ENCODE results near the gene KLHL11.
"Not testable (repeated sequence)": the region's sequence is repeated elsewhere in the genome, so short reads cannot be mapped to it uniquely, and the experiment has no call there.

KLHL11 gene

GRCh38 chr17:41885733-41886132 is 20.5 kb upstream of the KLHL11 start:
- no peak for DNase-seq (ENCODE audit: low spot score)
- TF ChIP-seq, protein P1, sequence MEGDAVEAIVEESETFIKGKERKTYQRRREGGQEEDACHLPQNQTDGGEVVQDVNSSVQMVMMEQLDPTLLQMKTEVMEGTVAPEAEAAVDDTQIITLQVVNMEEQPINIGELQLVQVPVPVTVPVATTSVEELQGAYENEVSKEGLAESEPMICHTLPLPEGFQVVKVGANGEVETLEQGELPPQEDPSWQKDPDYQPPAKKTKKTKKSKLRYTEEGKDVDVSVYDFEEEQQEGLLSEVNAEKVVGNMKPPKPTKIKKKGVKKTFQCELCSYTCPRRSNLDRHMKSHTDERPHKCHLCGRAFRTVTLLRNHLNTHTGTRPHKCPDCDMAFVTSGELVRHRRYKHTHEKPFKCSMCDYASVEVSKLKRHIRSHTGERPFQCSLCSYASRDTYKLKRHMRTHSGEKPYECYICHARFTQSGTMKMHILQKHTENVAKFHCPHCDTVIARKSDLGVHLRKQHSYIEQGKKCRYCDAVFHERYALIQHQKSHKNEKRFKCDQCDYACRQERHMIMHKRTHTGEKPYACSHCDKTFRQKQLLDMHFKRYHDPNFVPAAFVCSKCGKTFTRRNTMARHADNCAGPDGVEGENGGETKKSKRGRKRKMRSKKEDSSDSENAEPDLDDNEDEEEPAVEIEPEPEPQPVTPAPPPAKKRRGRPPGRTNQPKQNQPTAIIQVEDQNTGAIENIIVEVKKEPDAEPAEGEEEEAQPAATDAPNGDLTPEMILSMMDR (IDR thresholded peaks at IDR 0.05; ENCODE audit: extremely low read depth, missing control alignments) = no peak

DNA sequence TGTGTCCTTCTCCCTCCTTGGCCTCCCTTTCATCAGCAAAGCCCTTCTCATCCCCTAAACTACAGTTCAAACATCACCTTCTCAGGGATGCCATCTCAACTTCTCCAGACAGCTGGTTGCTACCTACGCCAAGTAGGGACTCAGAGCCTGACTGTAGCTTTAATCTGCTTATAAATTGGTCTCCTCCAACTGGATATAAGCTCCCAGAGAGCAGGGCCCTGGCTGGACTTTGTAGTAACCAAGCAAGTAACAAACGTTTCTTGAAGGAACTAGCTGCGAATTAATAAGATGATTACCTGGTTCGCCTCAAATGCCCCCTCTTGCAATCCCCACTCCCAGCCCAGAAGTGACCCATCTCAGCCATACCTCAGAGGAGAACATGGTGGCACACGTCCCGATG is 17.5 kb upstream of the KLHL11 start:
- TF ChIP-seq, protein P1 (IDR thresholded peaks at IDR 0.05; ENCODE audit: extremely low read depth, missing control alignments) = no peak
- no peak for DNase-seq (ENCODE audit: low spot score)

- TF ChIP-seq, protein P1 (IDR thresholded peaks at IDR 0.05; ENCODE audit: extremely low read depth, missing control alignments) = no peak
- DNase-seq (ENCODE audit: low spot score) = no peak
Measured at GRCh38 chr17:41880130-41880529, 14.9 kb upstream of the KLHL11 start.

DNA sequence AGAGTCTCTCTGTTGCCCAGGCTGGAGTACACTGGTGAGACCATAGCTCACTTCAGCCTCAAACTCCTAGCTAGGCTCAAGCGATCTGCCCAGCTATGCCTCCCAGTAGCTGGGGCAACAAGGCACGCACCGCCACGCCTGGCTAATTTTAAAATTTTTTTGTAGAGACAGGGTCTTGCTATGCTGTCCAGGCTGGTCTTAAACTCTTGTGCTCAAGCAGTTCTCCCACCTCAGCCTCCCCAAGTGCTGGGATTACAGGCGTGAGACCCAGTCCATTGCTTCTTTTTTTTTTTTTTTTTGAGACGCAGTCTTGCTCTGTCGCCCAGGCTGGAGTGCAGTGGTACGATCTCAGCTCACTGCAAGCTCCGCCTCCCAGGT is 9.1 kb upstream of the KLHL11 start:
- not testable (repeated sequence) for DNase-seq (ENCODE audit: low spot score)

- DNase-seq (ENCODE audit: low spot score) = no peak
Measured at GRCh38 chr17:41873559-41874292, 8.5 kb upstream of the KLHL11 start.

DNA sequence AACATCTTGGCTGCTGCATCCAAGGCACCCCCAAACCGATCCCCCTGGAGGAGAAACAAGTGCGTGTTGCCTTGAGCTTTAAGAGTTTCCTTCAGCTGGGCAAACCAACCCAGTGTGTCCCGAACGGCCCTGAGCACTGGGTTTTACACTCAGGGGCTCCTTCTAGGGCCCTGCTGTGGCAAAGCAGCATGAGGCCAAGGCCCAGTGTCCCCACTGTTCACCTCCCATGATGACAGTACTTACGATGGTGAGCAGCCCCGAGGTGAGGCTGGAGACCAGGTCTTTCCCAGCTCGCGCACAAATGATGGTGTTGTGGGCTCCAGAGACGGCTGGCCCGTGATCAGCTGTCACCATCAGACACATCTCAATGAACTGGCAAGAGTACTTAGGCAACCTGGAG is 6.6 kb upstream of the KLHL11 start:
- DNase-seq (ENCODE audit: low spot score) = no peak
- TF ChIP-seq, protein P1 (IDR thresholded peaks at IDR 0.05; ENCODE audit: extremely low read depth, missing control alignments) = no peak

More at GRCh38 chr17:41873559-41874292, 8.5 kb upstream of the KLHL11 start:
- TF ChIP-seq, protein P1 (IDR thresholded peaks at IDR 0.05; ENCODE audit: extremely low read depth, missing control alignments) = no peak

- no peak for DNase-seq (ENCODE audit: low spot score)
- TF ChIP-seq, protein P1 (IDR thresholded peaks at IDR 0.05; ENCODE audit: extremely low read depth, missing control alignments) = no peak
Measured at GRCh38 chr17:41870627-41871026, 5.4 kb upstream of the KLHL11 start.

DNA sequence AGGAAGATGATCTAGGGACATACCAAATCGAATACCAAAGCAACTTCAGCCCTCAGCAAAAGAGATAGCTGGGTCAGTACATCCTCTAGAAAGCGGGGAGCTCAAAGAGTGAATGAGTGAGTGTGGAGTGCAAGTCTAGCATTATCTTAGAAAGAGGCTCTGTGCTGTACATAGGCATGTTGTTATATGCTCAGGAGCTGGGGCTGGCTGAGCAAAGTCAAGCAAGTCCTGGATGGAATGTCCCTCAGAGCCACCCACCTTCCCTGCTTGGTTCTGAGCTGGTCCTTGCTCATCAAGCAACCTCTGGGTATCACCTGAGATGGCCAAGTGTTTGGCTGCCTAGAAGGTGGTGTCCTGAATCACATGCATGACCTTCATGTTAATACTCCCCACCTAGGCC is 4.9 kb upstream of the KLHL11 start:
- TF ChIP-seq, protein P1 (IDR thresholded peaks at IDR 0.05; ENCODE audit: extremely low read depth, missing control alignments) = no peak
- DNase-seq (ENCODE audit: low spot score) = no peak
